Retinal pigment epithelial cell (primary cell): ENCODE results near the gene SEPHS2.

Experiments
- DNase-seq: peaks from one replicate; pipeline ENCODE4 v3.0.0-alpha.2; 2010; ENCODE audit warnings: low read depth
- H3K4me3 ChIP-seq: 2 replicates; pipeline ENCODE4 v1.5.1; 2011; ENCODE audit warnings: mild to moderate bottlenecking, low read length, control low read depth, moderate library complexity
- CTCF ChIP-seq: conservative IDR thresholded peaks from 2 replicates; pipeline ENCODE4 v1.5.1; 2011; ENCODE audit warnings: low read depth, low read length, control low read depth, inconsistent platforms

Gene SEPHS2

GRCh38 chr16:30445408-30446202 lies at the start of gene SEPHS2:
SEPHS2 (minus strand) TSS chr16:30445874; CDS start chr16:30445727, 147 bp downstream.
- H3K4me3 ChIP-seq: peak within 1 kb of the TSS; percentile 67
- DNase-seq: peak; percentile 92
- TF ChIP-seq CTCF: peak; percentile 49

GRCh38 chr16:30494709-30495108 lies 49.0 kb upstream of the SEPHS2 start:
- H3K4me3 ChIP-seq: no peak overlapping the region
- TF ChIP-seq CTCF: no peak
- DNase-seq: no peak

GRCh38 chr16:30493941-30494488 lies 48.3 kb upstream of the SEPHS2 start:
- H3K4me3 ChIP-seq: no peak overlapping the region
- no peak for TF ChIP-seq CTCF
- DNase-seq: no peak

- TF ChIP-seq CTCF: no peak
- no peak overlapping the region for H3K4me3 ChIP-seq
- peak; percentile 11 for DNase-seq
Measured at GRCh38 chr16:30491744-30492308, 46.2 kb upstream of the SEPHS2 start.

- no peak for TF ChIP-seq CTCF
- no peak for DNase-seq
- no peak overlapping the region for H3K4me3 ChIP-seq
Measured at GRCh38 chr16:30491229-30491628, 45.6 kb upstream of the SEPHS2 start.

GRCh38 chr16:30490210-30490609 lies 44.5 kb upstream of the SEPHS2 start:
- no peak overlapping the region for H3K4me3 ChIP-seq
- no peak for TF ChIP-seq CTCF
- DNase-seq: no peak
